Neural cell (in vitro differentiated cells): ENCODE measurements around the gene PDE4D. TPM values are rescaled to one million over a fixed set of nuclear protein-coding genes. Genes with fewer than 3 reads are reported as not detected.

Source experiments
- H2AFZ ChIP-seq: fragments of 200-600, 300-800 bp; sonication (generic), shearing (Covaris generic); 2 replicates; pipeline ENCODE4 v1.6.0; 2014; ENCODE audit warnings: low read depth, mild to moderate bottlenecking, antibody characterized with exemption, low read length, moderate library complexity
- H3F3A ChIP-seq: fragments of 200-600 bp; shearing (Covaris generic); 2 replicates; pipeline ENCODE4 v1.6.1; 2016; ENCODE audit warnings: mild to moderate bottlenecking, moderate library complexity, mixed read lengths, antibody characterized with exemption, low read length; ENCODE audit not compliant: insufficient read depth, poor library complexity, severe bottlenecking
- H3K27ac ChIP-seq: fragments of 200-600, 300-800 bp; sonication (generic), shearing (Covaris generic); 2 replicates; pipeline ENCODE4 v1.5.1; 2014; ENCODE audit warnings: mild to moderate bottlenecking, low read length, moderate library complexity
- H3K27me3 ChIP-seq: fragments of 300-800, 200-600 bp; sonication (generic), shearing (Covaris generic); 2 replicates; pipeline ENCODE4 v1.6.0; 2014; ENCODE audit warnings: mild to moderate bottlenecking, low read depth, low read length, moderate library complexity; ENCODE audit not compliant: insufficient read depth
- H3K36me3 ChIP-seq: fragments of 300-800, 200-600 bp; sonication (generic), shearing (Covaris generic); 2 replicates; pipeline ENCODE4 v1.5.1; 2014; ENCODE audit warnings: mild to moderate bottlenecking, antibody characterized with exemption, low read length, moderate library complexity; ENCODE audit not compliant: insufficient read depth
- H3K4me2 ChIP-seq: fragments of 300-800, 200-600 bp; sonication (generic), shearing (Covaris generic); 2 replicates; pipeline ENCODE4 v1.6.0; 2014; ENCODE audit warnings: mild to moderate bottlenecking, low read length
- H3K4me3 ChIP-seq: fragments of 300-800, 200-600 bp; sonication (generic), shearing (Covaris generic); 2 replicates; pipeline ENCODE4 v1.5.1; 2014; ENCODE audit warnings: mild to moderate bottlenecking, low read length, moderate library complexity
- H3K79me2 ChIP-seq: fragments of 200-600 bp; shearing (Covaris generic); replicated peaks from 2 replicates; pipeline ENCODE4 v1.6.0; 2014; ENCODE audit warnings: mild to moderate bottlenecking, low read length, moderate library complexity; ENCODE audit not compliant: insufficient read depth
- H3K9ac ChIP-seq: fragments of 300-800, 200-600 bp; sonication (generic), shearing (Covaris generic); 2 replicates; pipeline ENCODE4 v1.6.1; 2016; ENCODE audit warnings: mild to moderate bottlenecking, low read length, mixed read lengths
- H3K9me2 ChIP-seq: fragments of 200-600 bp; shearing (Covaris generic); 2 replicates; pipeline ENCODE4 v1.6.1; 2016; ENCODE audit warnings: mild to moderate bottlenecking, low read length, mixed read lengths; ENCODE audit not compliant: insufficient read depth
- H3K9me3 ChIP-seq: fragments of 200-600, 300-800 bp; sonication (generic), shearing (Covaris generic); 2 replicates; pipeline ENCODE4 v1.6.1; 2016; ENCODE audit warnings: mild to moderate bottlenecking, mixed run types, low read length, moderate library complexity, mixed read lengths
- H4K20me1 ChIP-seq: fragments of 200-600 bp; shearing (Covaris generic); 2 replicates; pipeline ENCODE4 v1.6.1; 2016; ENCODE audit warnings: mild to moderate bottlenecking, mixed run types; ENCODE audit not compliant: insufficient read depth
- CTCF ChIP-seq: fragments of 450-650 bp; IDR thresholded peaks from 2 replicates; pipeline ENCODE4 v1.5.1; 2014; ENCODE audit warnings: antibody characterized with exemption, mild to moderate bottlenecking, moderate library complexity; ENCODE audit not compliant: poor library complexity, severe bottlenecking
- EP300 ChIP-seq: fragments of 450-650 bp; conservative IDR thresholded peaks from 2 replicates; pipeline ENCODE4 v1.6.1; 2014; ENCODE audit warnings: antibody characterized with exemption, mild to moderate bottlenecking, moderate library complexity; ENCODE audit not compliant: poor library complexity, severe bottlenecking
- EZH2 ChIP-seq: fragments of 200-600, 300-800 bp; shearing (Covaris generic), sonication (generic); IDR thresholded peaks from 2 replicates; pipeline ENCODE4 v1.6.1; 2014; ENCODE audit warnings: antibody characterized with exemption, low read length, borderline replicate concordance, mild to moderate bottlenecking; ENCODE audit not compliant: insufficient read depth, poor library complexity, severe bottlenecking
- MXI1 ChIP-seq: fragments of 450-650 bp; conservative IDR thresholded peaks from 2 replicates; pipeline ENCODE4 v1.6.1; 2014; ENCODE audit warnings: antibody characterized with exemption, mild to moderate bottlenecking; ENCODE audit not compliant: poor library complexity, severe bottlenecking
- POLR2AphosphoS5 ChIP-seq: IDR thresholded peaks from 2 replicates; pipeline ENCODE4 v1.6.1; 2012
- RAD21 ChIP-seq: fragments of 450-650 bp; conservative IDR thresholded peaks from 2 replicates; pipeline ENCODE4 v1.6.1; 2014; ENCODE audit warnings: antibody characterized with exemption, mild to moderate bottlenecking, moderate library complexity
- SMC3 ChIP-seq: fragments of 450-650 bp; conservative IDR thresholded peaks from 2 replicates; pipeline ENCODE4 v1.6.1; 2014; ENCODE audit warnings: antibody characterized with exemption, mild to moderate bottlenecking, moderate library complexity; ENCODE audit not compliant: poor library complexity
- TAF1 ChIP-seq: IDR thresholded peaks from 2 replicates; pipeline ENCODE4 v1.6.1; 2012; ENCODE audit warnings: low read depth
- polyA plus RNA-seq: library from polyadenylated mRNA; depleted of rRNA; stranded (reverse); fragments of >200 nt; gene quantifications from 2 replicates; pipeline ENCODE4 v1.2.3, GENCODE V29; 2014
- TF ChIP-seq, protein P1 (sequence below): IDR thresholded peaks from 2 replicates; pipeline ENCODE4 v1.6.1; 2012; ENCODE audit warnings: borderline replicate concordance

PDE4D gene
- polyA plus RNA-seq, 1 donor from 2014 or later = 42.8 TPM

DNA sequence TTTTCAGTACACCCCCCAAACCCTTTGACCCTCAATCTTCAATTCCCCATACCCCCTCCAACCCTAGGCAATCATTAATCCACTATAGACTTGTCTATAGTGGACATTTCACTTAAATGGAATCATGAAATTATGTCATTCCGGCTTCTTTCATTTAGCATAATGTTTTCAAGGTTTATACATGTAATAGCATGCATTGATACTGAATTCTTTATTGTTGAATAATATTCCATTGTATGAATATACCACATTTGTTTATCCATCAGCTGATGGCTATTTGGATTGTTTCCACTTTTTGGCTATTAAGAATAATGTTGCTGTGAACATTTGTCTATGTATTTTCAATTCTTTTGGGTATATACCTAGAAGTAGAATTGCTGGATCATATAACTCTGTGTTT, 238.8 kb downstream of the PDE4D start:
- H2AFZ ChIP-seq = no peak overlapping the region
- no peaks in the 10 kb centered on the region for H3K27me3 ChIP-seq
- no peaks in the 10 kb centered on the region for H3F3A ChIP-seq
- H3K36me3 ChIP-seq = no peaks in the 10 kb centered on the region
- H3K9me3 ChIP-seq = no peaks in the 10 kb centered on the region
- H3K9me2 ChIP-seq = no peaks in the 10 kb centered on the region
- H3K27ac ChIP-seq = no peak overlapping the region
- no peaks in the 10 kb centered on the region for H4K20me1 ChIP-seq
- TF ChIP-seq SMC3 (no peak), TAF1 (no peak), EZH2 (no peak), RAD21 (no peak), POLR2AphosphoS5 (no peak), MXI1 (no peak)
- TF ChIP-seq, protein P1, sequence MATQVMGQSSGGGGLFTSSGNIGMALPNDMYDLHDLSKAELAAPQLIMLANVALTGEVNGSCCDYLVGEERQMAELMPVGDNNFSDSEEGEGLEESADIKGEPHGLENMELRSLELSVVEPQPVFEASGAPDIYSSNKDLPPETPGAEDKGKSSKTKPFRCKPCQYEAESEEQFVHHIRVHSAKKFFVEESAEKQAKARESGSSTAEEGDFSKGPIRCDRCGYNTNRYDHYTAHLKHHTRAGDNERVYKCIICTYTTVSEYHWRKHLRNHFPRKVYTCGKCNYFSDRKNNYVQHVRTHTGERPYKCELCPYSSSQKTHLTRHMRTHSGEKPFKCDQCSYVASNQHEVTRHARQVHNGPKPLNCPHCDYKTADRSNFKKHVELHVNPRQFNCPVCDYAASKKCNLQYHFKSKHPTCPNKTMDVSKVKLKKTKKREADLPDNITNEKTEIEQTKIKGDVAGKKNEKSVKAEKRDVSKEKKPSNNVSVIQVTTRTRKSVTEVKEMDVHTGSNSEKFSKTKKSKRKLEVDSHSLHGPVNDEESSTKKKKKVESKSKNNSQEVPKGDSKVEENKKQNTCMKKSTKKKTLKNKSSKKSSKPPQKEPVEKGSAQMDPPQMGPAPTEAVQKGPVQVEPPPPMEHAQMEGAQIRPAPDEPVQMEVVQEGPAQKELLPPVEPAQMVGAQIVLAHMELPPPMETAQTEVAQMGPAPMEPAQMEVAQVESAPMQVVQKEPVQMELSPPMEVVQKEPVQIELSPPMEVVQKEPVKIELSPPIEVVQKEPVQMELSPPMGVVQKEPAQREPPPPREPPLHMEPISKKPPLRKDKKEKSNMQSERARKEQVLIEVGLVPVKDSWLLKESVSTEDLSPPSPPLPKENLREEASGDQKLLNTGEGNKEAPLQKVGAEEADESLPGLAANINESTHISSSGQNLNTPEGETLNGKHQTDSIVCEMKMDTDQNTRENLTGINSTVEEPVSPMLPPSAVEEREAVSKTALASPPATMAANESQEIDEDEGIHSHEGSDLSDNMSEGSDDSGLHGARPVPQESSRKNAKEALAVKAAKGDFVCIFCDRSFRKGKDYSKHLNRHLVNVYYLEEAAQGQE = no peak
- no peak overlapping the region for H3K9ac ChIP-seq
- H3K4me3 ChIP-seq = no peak overlapping the region
- H3K4me2 ChIP-seq = no peak overlapping the region
- H3K79me2 ChIP-seq = no peaks in the 10 kb centered on the region

DNA sequence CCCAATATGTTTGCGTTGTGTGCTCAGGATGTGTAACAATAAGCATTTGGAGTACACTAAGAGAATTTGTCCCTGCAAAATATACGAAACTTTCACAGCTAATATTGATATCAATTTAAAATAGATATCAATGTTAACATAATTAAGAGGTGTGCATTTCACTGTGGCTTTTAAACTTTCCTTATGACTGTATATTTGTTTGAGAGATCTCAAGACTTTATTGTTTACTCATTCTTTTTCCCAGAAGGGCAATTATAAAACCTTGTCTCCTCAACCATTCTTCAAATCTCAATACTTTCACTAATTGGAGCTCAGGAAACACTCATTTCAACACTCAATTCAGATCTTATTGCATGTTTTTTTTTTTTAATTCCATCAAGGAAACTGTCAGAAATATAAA, 241.1 kb downstream of the PDE4D start:
- Histone ChIP-seq H3K36me3 (no peaks in the 10 kb centered on the region), H3K27ac (no peak overlapping the region), H3K79me2 (no peaks in the 10 kb centered on the region), H3K9me3 (no peaks in the 10 kb centered on the region), H4K20me1 (no peaks in the 10 kb centered on the region), H2AFZ (no peak overlapping the region), H3K27me3 (no peaks in the 10 kb centered on the region), H3K9ac (no peak overlapping the region), H3K4me3 (no peak overlapping the region), H3K4me2 (no peak overlapping the region), H3F3A (no peaks in the 10 kb centered on the region), H3K9me2 (no peaks in the 10 kb centered on the region)
- no peak for TF ChIP-seq MXI1
- no peak for TF ChIP-seq EZH2
- TF ChIP-seq TAF1 = no peak
- TF ChIP-seq POLR2AphosphoS5 = no peak
- TF ChIP-seq SMC3 = no peak
- TF ChIP-seq, protein P1 = no peak
- no peak for TF ChIP-seq RAD21
- no peak for TF ChIP-seq EP300
- TF ChIP-seq CTCF = no peak
